Measurements from ENCODE around the gene ACSS2. TPM values are rescaled to one million over a fixed set of nuclear protein-coding genes. Genes with fewer than 3 reads are reported as not detected.

The ACSS2 gene
- total RNA-seq (10 to 100 TPM; 12.2 to 24.3 (median 19.4) TPM), polyA plus RNA-seq (10 to 100 TPM; 29.8 to 42.5 TPM)

- WGBS, 2 donors, result 1% methylated on average over 61 to 63 of the region's 63 CpGs
- no peak for TF ChIP-seq CTCF (IDR thresholded peaks at IDR 0.05)
Observed at GRCh38 chr20:34876406-34877282, at the start of gene ACSS2. TSS of gene ACSS2 (plus strand) at chr20:34876612. CDS start at chr20:34876646, 34 bp downstream.

GRCh38 chr20:34829191-34829590 is 47.2 kb upstream of the ACSS2 start:
- no peaks in the 10 kb centered on the region for H3K27me3 ChIP-seq
- H3K27ac ChIP-seq, result no peak overlapping the region
- WGBS, 2 donors, result 77 to 82% methylated on average over 3 of the region's 3 CpGs
- intact Hi-C loops (cut with DNase I), result no loop called here
- no peak overlapping the region for H3K4me3 ChIP-seq
- TF ChIP-seq CTCF (IDR thresholded peaks at IDR 0.05), result no peak
- H3K9me3 ChIP-seq, result no peaks in the 10 kb centered on the region
- H3K4me1 ChIP-seq, result peaks cover 3 to 6% (median 5%) of the 10 kb centered on the region in 3 donors
- no peaks in the 10 kb centered on the region for H3K36me3 ChIP-seq
- no peak for FAIRE-seq
- ATAC-seq, result no peak
- DNase-seq, result no peak

More at GRCh38 chr20:34876406-34877282, at the start of gene ACSS2:
- Histone ChIP-seq H3K27me3 (no peaks in the 10 kb centered on the region), H3K4me3 (peak within 1 kb of the TSS; percentile 42 to 83 (median 70)), H3K36me3 (no peaks in the 10 kb centered on the region), H3K4me1 (peaks cover 0 to 15% (median 6%) of the 10 kb centered on the region in 3 donors), H3K9me3 (no peaks in the 10 kb centered on the region), H3K27ac (peak within 1 kb of the TSS; percentile 50 to 82 (median 60))
- DNase-seq, result peak in 4 of 6 donors; percentile 99 to 100 (median 100)
- ATAC-seq, result peak; percentile 32 to 89 (median 86)
- FAIRE-seq, result no peak
- intact Hi-C loops (cut with DNase I), result loop anchor here in 1 of 3 donors (10.0 kb wide), 1 partner anchor 78 kb away; the partner anchor contains the start of genes GSS and MYH7B

GRCh38 chr20:34831936-34832335 is 44.5 kb upstream of the ACSS2 start:
- no peak for TF ChIP-seq CTCF (IDR thresholded peaks at IDR 0.05)
- intact Hi-C loops (cut with DNase I), result no loop called here
- no peaks in the 10 kb centered on the region for H3K9me3 ChIP-seq
- no peak overlapping the region for H3K27ac ChIP-seq
- whole genome bisulfite sequencing, 2 donors, result 44 to 62% methylated on average over 5 of the region's 5 CpGs
- ATAC-seq (no peak), FAIRE-seq (no peak), DNase-seq (no peak)
- no peak overlapping the region for H3K4me3 ChIP-seq
- no peaks in the 10 kb centered on the region for H3K4me1 ChIP-seq
- H3K27me3 ChIP-seq, result no peaks in the 10 kb centered on the region
- H3K36me3 ChIP-seq, result no peaks in the 10 kb centered on the region

- no peak overlapping the region for H3K4me3 ChIP-seq
- H3K4me1 ChIP-seq, result no peaks in the 10 kb centered on the region
- no peaks in the 10 kb centered on the region for H3K36me3 ChIP-seq
- ATAC-seq (peak in 3 of 4 donors; percentile 61 to 75 (median 73)), FAIRE-seq (no peak), DNase-seq (no peak)
- H3K27me3 ChIP-seq, result no peaks in the 10 kb centered on the region
- H3K9me3 ChIP-seq, result no peaks in the 10 kb centered on the region
- H3K27ac ChIP-seq, result no peak overlapping the region
- 14 to 24% methylated on average over 6 of the region's 6 CpGs for WGBS, 2 donors
- intact Hi-C loops (cut with DNase I), result no loop called here
- peak in 1 of 4 donors; percentile 22 for TF ChIP-seq CTCF (IDR thresholded peaks at IDR 0.05)
Observed at GRCh38 chr20:34834459-34834893, 41.9 kb upstream of the ACSS2 start.
